NCI-H146 treated with DMSO at 0.1 percent for 48 hours (cell line): Measurements from ENCODE around the gene TCF19.

ENCODE experiments used
- DNase-seq: peaks from one replicate; lab custom pipeline; 2025; ENCODE audit not compliant: unreplicated experiment; lab: John Stamatoyannopoulos, UW

Gene TCF19

DNA sequence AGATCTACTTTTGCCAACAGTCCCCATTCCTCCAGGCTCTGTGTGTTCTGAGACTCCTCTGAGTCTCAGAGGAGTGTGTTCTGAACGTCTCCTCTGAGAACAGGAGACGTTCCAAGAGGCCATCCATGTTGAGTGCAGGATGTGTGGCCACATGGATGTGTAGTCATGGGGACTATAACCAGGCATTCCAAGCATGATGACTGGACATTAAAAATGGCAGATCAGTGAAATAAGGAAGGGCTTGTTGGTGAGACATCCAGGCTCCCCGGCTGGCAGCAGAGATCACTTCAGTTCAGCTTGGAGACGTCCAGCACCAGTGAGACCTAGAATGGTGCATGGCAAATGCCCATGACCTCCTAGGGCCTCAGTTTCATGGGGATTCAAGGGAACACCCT, 46.4 kb downstream of the TCF19 start:
- DNase-seq: no peak

DNA sequence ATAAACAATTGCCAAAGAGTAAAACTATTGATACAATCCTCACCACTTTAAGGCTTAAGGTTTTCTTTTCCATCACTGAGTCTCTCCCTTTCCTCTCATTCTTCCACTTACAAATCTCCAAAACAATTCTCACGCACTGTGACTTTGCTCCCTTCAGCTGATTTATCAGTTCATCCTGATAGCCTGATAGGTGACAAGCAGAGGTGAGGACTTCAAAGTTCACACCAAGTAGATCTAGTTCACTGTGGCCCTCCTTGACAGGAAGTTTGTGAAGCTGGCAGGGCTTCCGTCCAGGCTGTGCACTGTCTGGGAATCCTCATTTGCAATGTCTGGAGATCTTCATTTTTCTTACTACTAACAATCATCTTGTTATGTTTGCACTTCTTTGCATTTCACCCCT, 47.2 kb downstream of the TCF19 start:
- no peak for DNase-seq

DNA sequence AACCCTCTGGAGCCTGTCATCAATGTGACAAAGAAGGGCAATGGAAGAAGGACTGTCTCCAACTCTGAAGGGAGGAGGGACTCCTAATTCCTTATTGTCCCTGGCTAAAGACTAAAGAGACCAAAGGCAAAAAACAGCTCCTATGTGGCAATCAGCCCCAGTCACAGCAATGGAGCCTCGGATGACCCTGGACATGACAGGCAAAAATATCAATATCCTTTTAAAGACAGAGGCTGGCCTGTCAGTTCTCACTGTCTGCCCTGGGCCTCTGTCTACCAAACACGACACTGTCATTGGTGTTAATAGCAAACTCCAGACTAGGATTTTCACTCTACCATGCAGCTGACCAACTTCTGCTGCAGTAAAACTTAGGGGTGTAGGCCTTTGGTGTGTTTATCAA, 50.1 kb downstream of the TCF19 start:
- DNase-seq: no peak

DNA sequence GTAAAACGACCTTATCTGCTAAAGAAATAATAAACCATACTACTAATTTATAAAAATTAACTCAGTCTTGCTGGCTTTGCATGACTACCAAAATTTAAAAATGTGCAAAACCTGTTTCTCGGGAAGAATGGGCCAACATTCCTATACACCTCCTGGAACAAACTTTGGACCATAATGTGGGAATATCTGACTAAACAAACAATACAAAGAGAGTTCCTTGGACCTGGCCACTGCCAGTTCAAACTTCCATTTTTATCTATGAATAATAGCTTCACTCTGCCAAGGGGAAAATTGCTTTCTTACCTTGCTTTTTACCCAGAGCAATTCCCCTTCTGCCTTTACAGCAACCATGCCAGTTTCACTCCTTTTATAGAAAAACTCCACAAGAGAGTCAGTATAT, 50.7 kb downstream of the TCF19 start:
- DNase-seq: no peak

DNA sequence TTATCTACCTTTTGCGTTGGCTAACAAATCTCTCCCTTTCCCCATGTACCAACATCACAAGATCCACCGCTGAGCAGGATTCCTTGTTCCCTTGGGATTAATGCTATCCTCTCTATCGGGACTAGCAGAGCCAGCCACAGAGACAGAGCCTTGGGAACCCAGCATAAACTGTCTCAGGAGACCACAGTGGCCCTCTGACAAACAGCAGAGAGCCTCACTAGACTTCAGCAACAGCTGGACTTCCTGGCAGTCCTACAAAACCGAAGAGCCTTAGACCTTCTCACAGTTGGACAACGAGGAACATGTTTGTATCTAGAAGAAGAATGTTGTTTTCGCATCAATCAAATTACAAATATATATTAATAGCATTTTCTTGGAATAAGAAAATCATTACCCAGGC, 51.7 kb downstream of the TCF19 start:
- no peak for DNase-seq

DNA sequence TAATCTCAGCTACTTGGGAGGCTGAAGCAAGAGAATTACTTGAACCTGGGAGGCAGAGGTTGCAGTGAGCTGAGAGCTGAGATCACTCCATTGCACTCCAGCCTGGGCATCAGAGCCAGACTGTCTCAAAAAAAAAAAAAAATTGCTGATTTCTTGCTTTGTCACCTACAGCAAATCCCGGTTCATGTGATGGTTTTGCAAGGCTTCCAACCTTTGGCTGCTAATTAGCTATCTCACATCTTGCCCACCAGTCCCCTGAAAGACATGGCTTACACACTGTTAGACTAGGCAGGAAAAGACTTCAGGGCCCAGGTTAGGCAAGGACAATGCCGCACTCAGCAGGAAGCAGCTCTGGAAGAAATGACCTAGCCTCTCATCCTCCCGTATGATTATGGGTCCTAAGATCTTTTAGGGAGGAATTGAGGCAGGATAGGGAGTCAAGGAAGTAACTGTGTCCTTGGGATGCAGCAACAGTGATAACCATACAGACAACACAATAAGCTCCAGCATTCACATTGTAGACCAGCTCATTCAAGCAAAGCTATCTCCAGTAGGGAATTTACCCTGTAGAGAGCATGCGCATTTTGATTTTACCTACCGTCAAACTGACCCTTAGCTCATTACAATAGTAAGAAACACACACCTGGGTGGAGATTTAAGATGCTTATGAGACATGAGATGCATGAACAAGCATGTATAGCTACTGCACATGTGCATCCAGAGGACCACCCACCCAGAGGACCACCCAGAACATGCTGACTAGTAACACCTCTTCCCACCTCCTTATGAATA, 52.5 kb downstream of the TCF19 start:
- DNase-seq: no peak
